ENCODE data around the gene MAML2.

MAML2 gene

GRCh38 chr11:96112192-96113128, 230.5 kb downstream of the MAML2 start:
- no peak for FAIRE-seq

DNA sequence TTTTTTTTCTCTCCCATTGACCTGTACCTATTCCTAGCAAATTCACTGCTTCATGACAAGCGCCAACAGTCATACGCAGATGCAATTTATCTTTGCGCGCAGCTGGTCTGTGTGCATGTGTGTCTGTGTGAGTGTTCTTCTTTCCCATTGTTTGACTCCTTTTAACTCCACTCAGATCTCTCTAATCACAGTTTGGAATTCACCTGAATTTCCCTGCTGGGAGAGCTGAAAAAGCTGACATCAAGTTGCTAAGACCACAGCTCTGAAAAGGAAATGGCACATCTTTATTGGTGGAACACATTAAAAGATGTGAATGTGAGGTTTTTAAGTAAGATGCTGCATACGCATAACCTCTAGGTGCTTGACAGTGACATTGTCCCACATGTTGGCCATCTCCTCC, 231.7 kb downstream of the MAML2 start:
- FAIRE-seq: no peak

DNA sequence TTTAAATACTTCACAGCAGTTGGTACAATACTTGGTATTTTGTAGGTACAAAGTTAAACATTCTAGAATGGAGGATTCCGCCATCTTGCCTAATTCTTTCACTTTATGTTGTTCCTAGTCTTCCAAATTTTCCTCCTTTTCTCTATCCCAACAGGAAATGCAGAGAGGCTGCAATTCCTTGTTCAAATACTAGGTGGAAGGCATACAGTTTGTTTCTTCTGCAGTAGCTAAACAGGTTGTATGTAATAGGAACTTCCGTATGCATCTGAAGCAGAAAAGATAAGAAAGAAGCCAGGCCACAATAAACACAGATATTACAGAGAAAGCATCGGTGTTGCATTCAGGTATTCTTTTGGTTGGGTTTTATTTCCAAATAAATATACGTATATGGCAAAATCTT, 232.7 kb downstream of the MAML2 start:
- FAIRE-seq: no peak

DNA sequence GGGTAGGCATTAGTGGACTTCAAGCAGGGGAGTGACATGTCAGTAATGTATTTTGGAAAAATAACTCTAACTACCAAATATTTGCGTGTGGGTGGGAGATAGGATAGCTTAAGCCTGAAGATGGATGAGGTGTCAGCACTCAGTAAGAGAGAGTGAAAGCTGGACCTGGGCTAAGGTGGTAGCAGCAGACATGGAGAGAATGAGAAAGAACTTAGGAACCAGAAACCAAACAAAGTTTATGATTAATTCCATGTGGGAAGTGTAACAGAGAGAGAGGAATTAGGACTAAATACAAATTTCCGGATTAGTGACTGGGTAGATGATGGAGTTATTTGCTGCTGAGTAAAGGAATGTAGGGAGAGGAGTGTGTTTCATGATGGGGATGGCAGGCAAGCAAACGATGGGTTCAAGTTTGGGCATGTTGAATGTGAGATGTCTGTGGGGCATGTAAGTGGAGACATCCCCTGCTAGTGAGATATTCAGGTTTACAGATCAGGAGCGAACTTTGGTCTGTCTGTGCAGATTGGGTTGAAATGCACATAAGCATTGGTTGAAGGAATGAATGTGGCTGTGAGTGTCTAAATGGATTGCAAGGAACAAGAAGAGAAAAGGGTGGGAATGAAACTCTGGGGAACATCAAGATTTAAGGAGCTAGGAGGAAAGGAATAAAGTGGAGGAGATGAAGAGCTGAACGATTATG, 233.5 kb downstream of the MAML2 start:
- FAIRE-seq: no peak

DNA sequence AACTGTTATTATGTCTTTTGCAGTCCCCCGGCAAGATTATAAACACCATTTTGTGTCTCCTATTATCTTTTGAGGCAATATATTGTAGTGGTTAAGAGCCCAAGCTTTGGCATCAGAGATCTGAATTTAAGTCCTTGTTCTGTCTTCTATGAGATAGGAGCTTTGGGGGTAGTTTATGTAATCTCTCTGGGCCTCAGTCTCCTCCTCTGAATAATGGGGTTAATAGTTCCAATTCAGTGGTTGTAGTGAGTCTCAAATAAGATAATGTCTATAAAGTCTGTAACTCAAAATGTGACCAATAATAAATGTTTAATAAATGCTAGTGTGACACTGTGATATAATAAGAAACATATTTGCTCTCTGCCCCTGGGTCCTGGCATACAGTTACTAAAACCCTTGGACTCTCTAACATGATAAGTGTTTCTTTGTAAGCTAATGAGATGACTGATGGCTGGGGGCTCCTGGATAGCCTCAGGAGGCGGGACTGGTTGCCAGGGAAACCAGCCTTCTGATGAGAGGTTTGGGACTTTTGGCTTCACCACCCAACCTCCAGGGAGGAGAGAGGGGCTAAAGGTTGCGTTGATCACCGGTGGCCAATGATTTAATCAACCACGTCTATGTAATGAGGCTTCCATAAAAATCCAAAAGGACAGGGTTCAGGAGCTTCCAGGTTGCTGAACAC, 235.7 kb downstream of the MAML2 start:
- FAIRE-seq: no peak

GRCh38 chr11:96106645-96107044, 236.3 kb downstream of the MAML2 start:
- no peak for FAIRE-seq

- no peak for FAIRE-seq
Observed at GRCh38 chr11:96105944-96106343, 237.1 kb downstream of the MAML2 start.

DNA sequence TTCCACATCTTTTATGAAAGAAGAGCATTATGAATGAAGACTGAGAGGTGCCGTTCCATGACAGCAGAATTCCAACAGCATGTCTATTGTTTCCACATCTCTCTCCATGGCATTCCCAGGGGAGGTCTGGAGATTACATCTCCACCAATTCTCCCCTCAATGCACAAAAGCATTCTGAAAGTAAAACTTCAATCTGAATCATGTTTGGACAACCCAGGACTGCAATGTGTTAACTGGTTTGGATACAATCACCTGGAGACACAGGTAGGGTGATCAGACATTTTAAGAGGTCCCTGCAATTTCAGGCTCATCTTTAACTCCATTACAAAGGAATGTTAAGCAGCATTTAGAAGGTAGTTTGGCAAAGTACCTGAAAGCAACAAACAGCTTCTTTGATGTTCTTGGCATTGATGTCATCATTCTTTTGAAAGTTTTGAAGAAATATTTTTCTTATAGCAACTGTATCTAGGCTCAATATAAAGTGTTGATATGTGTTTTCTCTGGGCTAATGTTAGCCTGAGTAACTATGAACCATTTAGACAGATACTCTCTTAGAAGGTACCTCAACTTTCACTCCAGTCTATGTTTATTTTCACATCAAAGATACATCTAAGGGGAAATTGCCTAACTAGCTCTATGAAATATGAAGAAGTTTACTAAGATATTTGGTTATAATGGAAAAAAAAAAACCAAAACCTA, 237.6 kb downstream of the MAML2 start:
- no peak for FAIRE-seq

DNA sequence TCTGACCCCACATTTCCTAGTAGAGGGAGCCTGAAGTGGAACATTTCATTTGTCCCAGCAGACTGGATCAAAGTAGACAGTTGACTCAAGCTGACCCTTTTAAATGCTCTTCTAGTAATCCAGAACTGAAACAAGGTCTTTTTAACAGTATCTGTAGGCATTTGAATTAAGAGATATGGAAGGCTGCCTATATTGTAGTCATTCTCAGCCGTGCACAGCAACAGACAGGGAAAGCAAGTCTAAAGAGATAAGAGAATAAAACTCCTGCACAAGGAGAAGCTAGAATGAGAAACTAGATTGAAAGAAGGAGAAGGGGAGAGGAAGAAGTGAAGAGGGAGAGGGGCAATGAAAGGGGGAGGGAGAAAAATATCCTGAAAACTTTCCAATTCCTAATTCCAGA, 238.5 kb downstream of the MAML2 start:
- no peak for FAIRE-seq

- FAIRE-seq: no peak
Observed at GRCh38 chr11:96103721-96104120, 239.3 kb downstream of the MAML2 start.

DNA sequence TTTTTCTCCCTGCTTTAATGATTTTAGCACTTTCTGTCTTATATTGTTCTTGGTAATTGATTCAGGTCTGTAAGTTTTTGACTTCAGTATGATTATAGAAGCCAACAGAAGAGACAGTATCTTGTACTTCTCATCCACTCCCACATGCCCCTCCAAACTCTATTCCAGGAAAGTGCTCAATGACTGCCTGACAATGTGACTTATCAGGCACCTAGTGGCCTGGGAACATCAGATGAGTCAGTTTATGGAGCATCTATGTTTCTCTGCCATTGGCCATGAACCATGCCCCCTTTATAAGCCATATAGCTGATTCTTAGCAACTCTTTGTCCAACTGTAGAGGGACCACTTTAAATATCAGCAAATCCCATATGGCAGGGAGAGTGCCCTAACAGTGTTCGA, 239.9 kb downstream of the MAML2 start:
- FAIRE-seq: no peak

GRCh38 chr11:96102664-96103078, 240.3 kb downstream of the MAML2 start:
- FAIRE-seq: no peak

GRCh38 chr11:96101146-96101545, 241.8 kb downstream of the MAML2 start:
- no peak for FAIRE-seq

GRCh38 chr11:96098511-96099241, 244.3 kb downstream of the MAML2 start:
- no peak for FAIRE-seq

- FAIRE-seq: no peak
Observed at GRCh38 chr11:96097844-96098421, 245.1 kb downstream of the MAML2 start.

DNA sequence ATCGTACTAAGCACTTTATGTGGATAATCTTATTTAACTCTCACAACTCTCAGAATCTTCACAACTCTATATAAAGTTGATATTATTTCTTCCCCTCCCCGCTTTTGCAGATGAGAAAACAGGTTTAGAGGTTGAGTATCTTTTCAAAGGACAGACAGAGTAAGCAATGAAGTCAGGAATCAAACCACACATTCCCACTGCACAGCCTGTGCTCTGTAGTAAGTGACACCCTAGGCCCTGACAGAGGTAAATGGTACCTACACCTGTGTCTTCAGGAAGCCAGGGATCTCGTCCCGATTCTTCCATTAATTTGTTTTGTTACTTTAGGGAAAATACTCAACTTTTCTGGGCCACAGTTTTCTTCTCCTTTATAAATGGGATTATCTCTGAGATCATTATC, 246.6 kb downstream of the MAML2 start:
- no peak for FAIRE-seq

GRCh38 chr11:96095884-96096303, 247.1 kb downstream of the MAML2 start:
- FAIRE-seq: no peak

DNA sequence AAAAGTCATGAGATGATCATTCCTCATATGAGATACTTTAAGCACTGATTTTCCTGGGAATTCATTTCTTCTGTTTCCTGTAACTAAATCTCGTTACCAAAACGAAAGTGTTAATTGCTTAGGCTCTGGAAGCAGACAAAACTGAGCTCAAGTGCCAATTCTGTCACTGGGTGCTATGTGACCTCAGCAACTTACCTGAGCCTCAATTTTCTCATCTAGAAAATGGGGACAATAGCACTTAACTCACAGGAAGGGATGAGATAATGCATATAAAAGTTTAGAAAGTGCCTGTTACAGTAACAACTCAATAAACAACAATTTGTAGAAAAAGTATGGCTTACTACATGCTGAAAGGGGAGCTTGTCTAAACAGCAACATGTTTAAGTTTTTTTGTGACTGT, 248.8 kb downstream of the MAML2 start:
- FAIRE-seq: no peak

DNA sequence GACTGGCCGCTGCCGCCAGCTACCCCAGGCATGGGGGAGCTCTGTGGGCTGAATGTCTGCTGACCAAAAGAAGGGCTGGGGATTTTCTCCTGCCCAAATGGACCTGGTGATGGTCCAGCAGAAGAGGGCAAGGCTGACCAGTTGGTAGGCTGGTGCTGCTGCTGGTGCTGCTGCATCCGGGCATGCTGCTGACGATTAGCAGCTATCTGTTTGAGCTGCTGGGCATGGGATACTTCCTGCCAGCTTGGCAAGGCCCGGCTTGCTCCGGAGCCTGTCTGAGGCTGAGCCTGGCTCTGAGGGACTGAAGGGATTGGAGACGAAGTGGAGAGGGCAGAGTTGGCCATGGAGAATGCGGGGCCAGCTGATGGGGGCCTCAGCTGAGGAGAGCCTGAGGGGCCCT, 250.5 kb downstream of the MAML2 start:
- no peak for FAIRE-seq

- FAIRE-seq: no peak
Observed at GRCh38 chr11:96091476-96091875, 251.5 kb downstream of the MAML2 start.

DNA sequence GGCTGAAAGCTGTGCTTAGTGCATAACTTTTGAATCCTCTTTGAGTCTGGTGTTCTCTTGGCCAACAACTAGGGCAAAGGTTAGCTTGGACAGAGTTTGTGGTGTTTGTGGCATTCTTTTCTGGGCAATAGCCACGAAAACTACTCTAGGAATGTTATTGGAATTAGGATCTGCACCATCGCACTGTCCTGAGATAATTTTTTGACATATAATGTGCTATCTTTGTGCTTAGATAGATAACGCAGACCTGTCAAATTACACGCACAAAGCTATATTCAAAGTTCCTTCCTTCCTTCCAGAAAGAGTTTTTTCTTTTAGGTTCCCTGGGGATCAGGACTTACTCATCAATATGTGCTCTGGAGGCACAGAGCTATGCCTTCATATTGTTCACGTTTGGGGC, 252.3 kb downstream of the MAML2 start:
- no peak for FAIRE-seq

- FAIRE-seq: no peak
Observed at GRCh38 chr11:96088914-96089313, 254.1 kb downstream of the MAML2 start.

All from islet of Langerhans (tissue), 1 donor.